COLO829 (cell line): ENCODE data around the gene HAPLN3.
A peak's percentile ranks its signal among the peaks of the same experiment; 100 is the strongest.

Experiments used
- DNase-seq: peaks from one replicate; pipeline ENCODE4 v3.0.0; 2012; ENCODE audit warnings: low spot score

HAPLN3 gene

DNA sequence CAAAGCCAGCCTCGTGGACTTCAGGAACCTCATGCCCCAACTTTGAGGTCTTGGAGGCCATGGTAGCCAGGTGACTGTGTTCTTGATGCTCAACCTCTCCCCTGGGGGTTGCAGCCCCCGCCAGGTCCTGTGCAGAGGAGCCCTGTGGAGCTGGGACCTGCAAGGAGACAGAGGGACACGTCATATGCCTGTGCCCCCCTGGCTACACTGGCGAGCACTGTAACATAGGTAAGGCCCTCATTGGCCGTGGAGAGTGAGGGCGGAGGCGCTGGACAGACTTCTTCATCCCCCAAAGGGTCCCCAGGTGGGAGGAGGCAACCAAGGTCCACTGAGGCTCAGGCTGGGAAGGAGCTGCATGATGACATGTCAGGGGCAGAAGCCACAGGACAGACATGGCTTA, 35.1 kb downstream of the HAPLN3 start:
- no peak for DNase-seq

DNA sequence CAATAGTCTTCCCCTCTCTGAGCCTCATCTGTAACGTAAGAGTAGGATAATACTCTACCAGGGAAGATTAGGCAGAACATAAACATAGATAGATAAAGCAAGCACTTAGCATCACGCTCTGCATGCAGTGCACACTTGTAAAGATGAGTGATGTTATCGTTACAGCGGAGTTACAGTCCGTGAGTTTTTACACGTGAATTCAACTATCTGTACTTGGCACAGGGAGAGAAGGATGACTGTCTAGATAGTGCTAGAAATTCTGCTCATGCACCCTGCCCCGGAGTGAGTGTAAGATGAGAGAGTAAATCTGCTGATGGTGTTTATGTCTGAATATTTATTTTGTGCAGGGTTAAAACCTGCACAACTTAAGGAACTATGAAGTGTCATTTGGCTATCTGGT, 35.8 kb downstream of the HAPLN3 start:
- DNase-seq = no peak

DNA sequence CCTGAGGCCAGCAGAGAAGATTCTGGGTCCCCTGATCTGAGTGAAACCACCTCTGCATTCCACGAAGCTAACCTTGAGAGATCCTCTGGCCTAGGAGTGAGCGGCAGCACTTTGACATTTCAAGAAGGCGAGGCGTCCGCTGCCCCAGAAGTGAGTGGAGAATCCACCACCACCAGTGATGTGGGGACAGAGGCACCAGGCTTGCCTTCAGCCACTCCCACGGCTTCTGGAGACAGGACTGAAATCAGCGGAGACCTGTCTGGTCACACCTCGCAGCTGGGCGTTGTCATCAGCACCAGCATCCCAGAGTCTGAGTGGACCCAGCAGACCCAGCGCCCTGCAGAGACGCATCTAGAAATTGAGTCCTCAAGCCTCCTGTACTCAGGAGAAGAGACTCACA, 36.4 kb downstream of the HAPLN3 start:
- DNase-seq = no peak

DNA sequence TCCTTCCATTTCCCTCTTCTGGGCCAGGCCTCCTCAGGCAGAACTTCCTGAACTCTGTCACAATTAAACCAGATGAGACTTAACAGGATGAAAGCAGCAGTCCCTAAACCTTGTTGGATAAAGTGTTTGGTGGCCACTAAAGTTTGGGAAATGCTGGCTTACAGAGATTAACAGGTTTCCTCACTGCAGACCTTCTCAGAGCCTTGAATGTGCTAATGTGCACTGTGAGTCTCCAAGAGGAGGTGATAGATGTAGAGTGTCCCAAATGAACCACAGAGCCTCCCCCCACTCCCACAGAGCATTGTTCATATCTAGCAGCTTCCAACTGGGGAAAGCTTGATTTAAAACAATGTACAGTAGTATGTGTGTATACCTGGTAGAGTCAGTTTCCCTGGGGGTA, 42.9 kb downstream of the HAPLN3 start:
- no peak for DNase-seq

DNA sequence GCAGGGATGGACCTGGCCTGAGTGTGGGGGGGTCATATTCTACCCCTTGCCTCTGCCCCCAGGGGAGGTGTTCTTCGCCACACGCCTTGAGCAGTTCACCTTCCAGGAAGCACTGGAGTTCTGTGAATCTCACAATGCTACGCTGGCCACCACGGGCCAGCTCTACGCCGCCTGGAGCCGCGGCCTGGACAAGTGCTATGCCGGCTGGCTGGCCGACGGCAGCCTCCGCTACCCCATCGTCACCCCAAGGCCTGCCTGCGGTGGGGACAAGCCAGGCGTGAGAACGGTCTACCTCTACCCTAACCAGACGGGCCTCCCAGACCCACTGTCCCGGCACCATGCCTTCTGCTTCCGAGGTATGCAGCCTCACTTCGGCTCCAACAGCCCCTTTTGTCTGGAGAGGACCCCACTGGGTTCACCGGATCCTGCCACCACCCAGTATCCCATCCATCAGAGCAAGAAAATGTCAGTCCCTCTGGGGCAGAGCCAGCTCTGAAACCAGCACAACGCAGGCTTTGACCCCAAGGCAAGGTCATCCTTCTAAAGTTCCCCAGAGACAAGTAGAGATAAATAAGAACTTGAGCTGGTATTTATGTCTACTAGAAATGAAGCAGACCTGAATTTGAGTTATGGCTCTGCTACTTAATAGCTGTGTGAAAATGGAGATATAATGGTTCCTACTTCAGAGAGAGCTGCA, 45.8 kb downstream of the HAPLN3 start:
- DNase-seq = no peak

DNA sequence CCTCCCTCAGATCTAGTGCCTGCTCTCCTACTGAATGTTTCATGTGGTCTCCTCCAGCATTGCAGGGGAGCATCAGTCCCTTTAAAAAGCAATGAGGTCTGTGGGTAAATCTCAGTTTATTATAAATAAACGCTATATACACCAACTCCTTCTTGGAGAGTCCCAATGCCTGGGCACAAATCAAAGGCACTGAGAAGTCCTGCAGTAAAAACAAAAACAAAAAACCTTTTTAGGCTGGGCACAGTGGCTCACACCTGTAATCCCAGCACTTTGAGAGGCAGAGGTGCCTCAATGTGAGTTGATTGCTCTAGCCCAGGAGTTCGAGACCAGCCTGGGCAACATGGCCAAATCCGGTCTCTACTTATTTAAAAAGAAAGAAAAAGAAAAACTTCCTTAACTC, 47.1 kb downstream of the HAPLN3 start:
- no peak for DNase-seq

DNA sequence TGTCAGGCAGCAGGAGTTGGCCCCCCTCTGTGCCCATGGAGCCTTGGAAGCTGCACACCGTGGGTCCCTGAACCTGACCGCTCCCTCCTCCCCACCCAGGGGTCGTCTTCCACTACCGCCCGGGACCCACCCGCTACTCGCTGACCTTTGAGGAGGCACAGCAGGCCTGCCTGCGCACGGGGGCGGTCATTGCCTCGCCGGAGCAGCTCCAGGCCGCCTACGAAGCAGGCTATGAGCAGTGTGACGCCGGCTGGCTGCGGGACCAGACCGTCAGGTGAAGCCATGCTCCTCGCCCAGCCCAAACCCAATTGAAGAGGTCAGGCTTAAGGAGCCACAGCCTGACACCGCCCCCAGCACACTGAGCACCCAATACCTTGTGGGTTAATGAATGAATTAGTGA, 48.2 kb downstream of the HAPLN3 start:
- DNase-seq = no peak

DNA sequence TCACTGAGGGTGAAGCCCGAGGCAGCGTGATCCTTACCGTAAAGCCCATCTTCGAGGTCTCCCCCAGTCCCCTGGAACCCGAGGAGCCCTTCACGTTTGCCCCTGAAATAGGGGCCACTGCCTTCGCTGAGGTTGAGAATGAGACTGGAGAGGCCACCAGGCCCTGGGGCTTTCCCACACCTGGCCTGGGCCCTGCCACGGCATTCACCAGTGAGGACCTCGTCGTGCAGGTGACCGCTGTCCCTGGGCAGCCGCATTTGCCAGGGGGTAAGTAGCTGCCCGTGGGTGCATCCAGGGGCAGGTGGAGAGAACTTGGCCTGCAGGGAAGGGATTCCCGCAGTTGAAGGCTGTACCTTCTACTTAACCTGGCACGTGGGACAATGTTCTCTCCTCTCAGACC, 49.7 kb downstream of the HAPLN3 start:
- no peak for DNase-seq

DNA sequence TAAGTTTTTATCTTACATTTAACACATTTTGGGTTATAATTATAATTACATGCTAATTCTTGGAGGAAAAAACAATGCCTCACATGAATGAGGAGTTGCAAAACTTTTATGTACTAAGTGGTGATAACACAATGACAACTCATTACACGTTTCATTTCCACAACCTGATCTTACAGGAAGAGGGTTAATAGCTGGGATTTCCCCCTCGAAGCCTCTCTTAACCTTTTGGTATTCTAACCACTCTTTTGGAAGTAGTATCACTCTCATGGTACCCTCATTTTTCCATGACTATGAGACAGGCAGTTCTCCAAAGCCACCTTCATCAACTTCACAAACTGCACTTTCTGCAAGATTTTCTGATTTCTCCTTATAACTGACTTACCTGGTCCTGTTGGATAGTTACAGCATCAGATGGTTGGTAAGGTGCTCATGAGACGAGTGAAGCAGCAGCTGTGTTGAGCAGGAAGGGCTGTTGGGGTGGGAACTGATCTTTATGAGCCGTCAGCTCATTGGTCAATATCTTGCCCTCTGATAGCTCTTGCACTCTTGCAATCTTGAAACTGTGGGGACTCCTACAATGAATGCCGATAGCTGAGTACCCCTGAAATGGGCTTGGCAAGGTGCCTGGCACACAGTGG, 50.5 kb downstream of the HAPLN3 start:
- DNase-seq = no peak

DNA sequence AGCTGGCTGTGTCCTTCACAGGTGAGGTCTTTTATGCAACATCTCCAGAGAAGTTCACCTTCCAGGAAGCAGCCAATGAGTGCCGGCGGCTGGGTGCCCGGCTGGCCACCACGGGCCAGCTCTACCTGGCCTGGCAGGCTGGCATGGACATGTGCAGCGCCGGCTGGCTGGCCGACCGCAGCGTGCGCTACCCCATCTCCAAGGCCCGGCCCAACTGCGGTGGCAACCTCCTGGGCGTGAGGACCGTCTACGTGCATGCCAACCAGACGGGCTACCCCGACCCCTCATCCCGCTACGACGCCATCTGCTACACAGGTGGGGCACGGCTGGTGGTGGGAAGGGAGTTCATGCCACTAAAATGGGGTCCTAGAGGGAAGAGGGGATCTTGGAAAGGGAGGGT, 52.0 kb downstream of the HAPLN3 start:
- DNase-seq = no peak

DNA sequence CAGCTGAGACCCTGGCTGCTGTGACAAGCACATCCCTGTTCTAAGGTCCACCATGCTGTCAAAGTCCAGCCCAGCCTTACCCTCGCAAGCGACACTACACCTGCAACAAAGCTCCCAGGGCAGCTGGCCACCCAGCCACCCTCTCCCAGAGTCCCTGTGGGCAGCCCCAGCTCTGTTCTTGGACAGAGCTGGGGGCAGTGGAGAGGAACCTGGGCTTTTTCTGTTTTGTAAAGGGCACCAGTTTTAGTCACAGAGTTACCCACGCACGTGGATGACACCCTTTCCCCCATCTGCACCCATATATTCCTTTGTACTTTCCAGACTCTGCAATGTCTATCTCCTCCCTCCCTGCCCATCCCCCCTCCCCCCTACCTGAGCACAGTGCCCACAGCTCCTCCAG, 53.2 kb downstream of the HAPLN3 start:
- DNase-seq = no peak

DNA sequence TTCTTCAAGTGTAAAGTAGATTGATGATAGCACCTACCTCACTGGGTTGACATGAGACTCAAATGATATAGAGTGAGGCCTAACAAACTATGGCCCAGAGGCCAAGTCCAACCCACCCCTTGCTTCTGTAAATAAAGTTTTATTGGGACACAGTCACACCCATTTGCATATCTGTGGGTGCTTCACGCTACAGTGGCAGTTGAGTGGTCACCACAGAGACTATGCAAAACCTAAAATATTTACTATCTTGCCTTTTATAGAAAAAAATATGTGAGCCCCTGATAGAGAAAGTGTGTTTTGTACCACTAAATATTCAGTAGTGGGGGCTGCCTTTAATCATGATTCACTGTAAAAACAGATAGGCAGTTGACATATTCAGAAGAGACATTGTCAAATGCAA, 54.1 kb downstream of the HAPLN3 start:
- DNase-seq = no peak

DNA sequence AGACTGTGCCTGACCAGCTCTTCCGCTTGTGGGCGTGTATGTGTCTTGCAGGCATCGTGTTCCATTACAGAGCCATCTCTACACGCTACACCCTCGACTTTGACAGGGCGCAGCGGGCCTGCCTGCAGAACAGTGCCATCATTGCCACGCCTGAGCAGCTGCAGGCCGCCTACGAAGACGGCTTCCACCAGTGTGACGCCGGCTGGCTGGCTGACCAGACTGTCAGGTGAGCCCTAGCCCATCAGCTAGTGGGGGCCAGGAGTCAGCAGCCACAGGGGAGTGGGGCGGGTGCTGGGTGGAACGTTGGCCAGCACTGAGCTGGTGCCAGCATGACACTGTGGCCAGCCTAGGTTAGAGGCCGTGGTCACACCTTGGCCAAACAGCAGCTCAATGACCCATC, 55.4 kb downstream of the HAPLN3 start:
- DNase-seq = no peak

DNA sequence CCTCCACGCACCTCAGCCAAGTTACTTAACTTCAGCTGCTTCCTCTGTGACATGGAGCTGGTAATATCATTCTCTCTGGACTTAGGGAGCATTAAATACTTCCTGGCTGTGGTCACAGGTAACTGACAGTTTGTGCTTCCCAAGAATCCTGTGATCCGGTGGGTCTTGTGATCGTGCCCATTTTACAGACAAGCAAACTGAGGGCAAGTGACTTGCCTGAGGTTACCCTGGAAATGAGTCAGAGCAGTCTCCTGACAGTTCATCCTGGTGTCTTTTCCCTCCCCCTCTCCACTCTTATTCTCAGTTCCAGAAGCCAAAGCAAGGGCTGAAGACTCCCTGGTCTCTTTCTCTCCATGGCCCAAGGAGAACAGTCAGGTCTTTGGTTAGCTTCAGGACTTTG, 56.2 kb downstream of the HAPLN3 start:
- no peak for DNase-seq

DNA sequence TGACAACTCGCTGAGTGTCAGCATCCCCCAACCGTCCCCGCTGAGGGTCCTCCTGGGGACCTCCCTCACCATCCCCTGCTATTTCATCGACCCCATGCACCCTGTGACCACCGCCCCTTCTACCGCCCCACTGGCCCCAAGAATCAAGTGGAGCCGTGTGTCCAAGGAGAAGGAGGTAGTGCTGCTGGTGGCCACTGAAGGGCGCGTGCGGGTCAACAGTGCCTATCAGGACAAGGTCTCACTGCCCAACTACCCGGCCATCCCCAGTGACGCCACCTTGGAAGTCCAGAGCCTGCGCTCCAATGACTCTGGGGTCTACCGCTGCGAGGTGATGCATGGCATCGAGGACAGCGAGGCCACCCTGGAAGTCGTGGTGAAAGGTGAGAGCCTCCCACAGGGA, 56.7 kb downstream of the HAPLN3 start:
- DNase-seq = no peak

DNA sequence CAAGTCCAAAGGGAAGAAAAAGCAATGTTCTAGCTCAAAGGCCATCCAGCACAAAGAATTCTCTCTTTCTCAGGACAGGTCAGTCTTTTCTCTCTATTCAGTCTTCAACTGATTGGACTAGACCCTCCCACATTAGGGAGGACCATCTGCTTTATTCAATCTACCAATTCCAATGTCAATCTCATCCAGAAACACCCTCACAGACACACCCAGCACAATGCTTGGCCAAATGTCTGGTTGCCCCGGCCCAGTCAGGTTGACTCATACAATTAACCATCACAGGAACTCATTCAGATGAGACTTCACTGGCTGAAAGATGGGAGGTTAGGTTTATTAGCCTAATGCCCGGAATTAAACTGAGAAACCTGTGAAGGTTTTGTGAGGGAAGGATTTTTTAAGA, 59.7 kb downstream of the HAPLN3 start:
- peak; percentile 38 for DNase-seq

DNA sequence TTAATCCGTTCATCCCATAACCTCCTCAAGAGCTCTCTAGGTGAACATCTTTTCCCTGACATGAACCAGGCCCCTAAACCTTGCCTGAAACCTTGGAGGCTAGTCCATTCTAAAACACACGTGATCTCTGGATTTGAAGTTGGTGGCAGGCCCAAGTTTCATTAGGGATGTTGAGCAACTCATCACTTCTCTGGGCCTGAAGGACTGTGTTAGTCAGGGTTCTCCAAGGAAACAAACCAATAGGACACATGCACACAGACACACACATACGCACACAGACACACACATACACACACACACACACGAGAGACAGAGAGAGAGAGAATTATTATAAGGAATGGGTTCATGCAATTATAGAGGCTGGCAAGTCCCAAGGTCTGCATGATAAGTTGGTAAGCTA, 60.2 kb downstream of the HAPLN3 start:
- no peak for DNase-seq

DNA sequence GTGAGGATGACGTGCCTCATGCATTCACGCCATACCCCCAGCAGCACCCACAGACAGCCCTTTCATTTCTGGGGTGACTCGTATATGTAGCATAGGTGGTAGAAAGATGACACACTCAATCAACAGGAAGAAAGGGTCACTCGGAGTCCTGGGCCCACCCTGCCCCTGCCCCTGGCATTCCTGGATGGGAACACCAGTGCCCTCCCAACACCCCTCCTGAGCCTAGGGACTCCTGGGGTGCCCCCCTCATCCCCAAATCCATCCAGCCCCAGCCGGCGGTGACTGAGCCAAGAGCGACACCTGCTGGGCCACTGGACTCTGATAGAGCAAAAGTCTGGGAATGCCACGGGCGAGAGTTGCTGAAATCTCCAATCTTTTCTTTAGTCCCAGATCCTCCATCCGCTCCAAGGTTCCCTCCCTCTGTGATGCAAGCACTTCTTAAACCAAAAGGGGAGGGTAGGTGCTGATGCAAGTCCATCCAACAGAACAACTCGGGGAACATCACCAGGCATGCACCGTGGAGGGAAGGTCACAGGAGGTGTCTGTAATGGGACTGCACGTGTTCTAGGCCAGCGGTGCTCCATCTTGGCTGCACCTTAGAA, 61.0 kb downstream of the HAPLN3 start:
- DNase-seq = no peak

DNA sequence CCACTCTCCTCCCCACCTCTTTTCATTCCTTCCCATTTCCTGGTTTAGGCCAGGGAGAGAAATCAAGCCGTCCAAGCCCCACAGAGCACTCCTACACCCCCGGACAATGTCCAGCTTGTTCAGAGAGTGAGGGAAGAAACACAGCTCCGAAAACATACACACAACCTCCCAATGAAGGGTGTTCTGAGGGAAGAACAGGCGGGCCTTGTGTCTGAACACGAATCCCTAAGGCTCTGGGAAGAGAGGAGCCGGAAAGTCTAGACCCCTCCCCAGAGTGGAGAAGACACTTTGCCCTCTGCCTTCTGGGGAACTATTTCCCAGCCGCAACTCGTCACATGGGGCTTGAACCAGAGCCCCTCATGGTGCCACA, 61.6 kb downstream of the HAPLN3 start:
- DNase-seq = peak; percentile 95

DNA sequence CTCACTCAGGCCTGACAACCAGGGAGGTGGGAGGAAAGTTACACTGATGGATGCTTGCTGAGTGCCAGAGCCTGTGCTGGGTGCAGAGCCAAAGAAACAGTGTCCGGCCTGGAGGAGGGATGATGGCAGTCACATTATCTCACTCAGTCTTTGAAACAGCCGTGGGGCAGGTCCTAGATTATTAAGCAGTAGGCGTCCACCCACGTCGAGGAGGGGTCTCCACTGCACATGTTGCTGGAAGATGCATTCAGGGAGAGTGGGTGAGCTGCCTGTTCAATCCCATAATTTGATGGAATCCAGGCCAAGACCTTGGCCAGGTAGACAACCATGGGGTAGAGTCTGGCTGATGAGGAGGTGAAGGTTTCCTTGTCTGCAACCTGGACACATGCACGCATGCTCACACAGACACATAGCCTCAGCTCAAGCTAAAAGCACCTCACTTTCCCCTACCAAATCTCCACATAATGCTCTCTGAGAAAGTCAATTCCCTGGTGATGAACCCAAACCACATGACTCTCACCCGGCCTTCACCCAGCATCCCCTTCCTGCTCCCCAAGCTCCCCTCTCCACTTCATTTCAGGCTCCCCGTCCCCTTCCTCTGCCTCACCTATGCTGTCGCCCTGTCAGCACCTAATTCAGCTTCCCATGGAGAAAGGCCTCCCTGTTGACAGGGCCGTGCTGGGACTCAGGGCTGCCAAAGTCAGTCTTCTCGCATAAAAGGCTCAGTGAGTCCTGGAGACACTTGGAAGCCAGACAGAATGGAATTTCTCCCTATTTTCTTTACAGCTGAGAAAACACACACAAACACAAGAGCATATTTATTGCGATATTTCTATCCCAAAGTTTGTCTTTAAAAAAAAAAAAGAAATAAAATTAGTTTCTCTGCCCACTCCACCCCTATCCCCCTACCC, 62.3 kb downstream of the HAPLN3 start:
- no peak for DNase-seq

DNA sequence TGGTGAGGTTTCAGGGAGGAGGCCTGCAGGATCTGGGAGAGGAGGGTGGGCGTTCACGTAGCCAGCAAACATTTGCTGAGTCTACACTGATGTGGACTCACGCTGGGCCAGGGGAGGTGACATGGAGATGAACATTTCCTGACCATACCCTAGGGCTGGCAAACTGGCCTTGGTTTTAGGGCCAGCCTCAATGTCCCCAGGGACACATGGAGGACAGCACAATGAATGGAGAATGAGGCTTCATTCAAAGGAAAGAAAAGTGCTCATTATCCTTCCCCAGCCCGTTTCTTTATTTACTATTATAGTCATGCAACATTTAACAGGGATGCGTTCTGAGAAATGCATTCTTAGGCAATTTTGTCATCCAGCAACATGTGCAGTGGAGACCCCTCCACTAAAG, 65.3 kb downstream of the HAPLN3 start:
- peak; percentile 70 for DNase-seq

DNA sequence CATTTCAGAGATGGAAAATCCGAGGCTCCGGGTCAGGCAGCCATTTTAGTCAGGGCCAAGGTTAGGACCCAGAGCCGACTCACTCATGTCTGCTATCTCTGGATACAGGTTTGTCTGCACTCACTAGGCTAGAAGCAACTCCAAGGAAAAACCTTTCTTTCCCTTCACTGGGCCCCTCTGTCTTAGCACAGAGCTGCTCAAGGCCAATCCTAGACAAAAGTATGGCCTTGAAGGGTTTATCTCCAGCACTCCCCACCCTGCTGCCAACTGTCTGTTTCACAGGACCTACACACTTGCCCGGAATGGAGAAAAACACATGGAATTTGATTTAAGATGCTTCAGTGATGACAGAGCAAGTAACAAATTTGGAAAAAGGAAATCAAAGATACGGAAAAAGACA, 66.6 kb downstream of the HAPLN3 start:
- DNase-seq = no peak
